Measurements from ENCODE around the gene CDK8.

GRCh38 chr13:26227166-26227971, 26.6 kb upstream of the CDK8 start:
- TF ChIP-seq CTCF (IDR thresholded peaks at IDR 0.05; ENCODE audit: poor library complexity), result no peak
- no peak for TF ChIP-seq EZH2 (IDR thresholded peaks at IDR 0.05; ENCODE audit: borderline replicate concordance)
